Measurements from ENCODE around the gene CTAGE15. TPM values are rescaled to one million over a fixed set of nuclear protein-coding genes. Genes with fewer than 3 reads are reported as not detected.
"Not testable (repeated sequence)": the region's sequence is repeated elsewhere in the genome, so short reads cannot be mapped to it uniquely, and the experiment has no call there.

Gene CTAGE15
- total RNA-seq, 4 donors from 2014 or later: 1.0 to 5.9 (median 3.3) TPM; not detected in 1

- peak in 1 of 6 experiments; percentile 26 for TF ChIP-seq CTCF (IDR thresholded peaks at IDR 0.05)
- H3K4me1 ChIP-seq; H3K27me3 ChIP-seq; intact Hi-C loops (cut with DNase I); H3K4me3 ChIP-seq (replicated peaks in 1 of 3); H3K36me3 ChIP-seq; H3K9me3 ChIP-seq; H3K27ac ChIP-seq: not testable (repeated sequence)
- WGBS, 2 donors: 1 to 4% methylated on average over 3 of the region's 6 CpGs
- DNase-seq: peak; percentile 3 to 8
These were observed 8.3 kb upstream of the CTAGE15 start for GRCh38 chr7:143563306-143563705.

DNA sequence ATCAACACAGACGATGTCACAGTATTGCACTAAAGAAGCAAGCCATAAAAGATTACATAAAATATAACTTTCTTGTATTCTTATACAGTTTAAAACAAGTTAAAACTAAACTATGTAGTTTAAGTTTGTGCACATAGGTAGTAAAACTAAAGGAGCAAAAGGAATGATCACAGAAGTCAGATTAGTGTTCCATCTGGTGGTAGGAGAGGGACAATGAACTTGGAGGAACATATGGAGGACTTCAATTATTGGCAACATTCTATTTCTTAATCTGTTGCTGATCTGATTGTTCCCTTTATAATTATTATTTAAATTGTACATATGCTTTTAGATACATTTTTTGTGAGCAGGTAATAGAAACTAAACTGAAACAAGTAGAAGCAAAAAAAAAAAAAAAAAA is 5.6 kb upstream of the CTAGE15 start:
- H3K4me1 ChIP-seq; H3K9me3 ChIP-seq; intact Hi-C loops (cut with DNase I); H3K4me3 ChIP-seq (replicated peaks in 1 of 3); H3K36me3 ChIP-seq; DNase-seq; H3K27ac ChIP-seq; H3K27me3 ChIP-seq: not testable (repeated sequence)
- no CpG with 5 or more reads among the region's 1 CpG for WGBS, 2 donors

DNA sequence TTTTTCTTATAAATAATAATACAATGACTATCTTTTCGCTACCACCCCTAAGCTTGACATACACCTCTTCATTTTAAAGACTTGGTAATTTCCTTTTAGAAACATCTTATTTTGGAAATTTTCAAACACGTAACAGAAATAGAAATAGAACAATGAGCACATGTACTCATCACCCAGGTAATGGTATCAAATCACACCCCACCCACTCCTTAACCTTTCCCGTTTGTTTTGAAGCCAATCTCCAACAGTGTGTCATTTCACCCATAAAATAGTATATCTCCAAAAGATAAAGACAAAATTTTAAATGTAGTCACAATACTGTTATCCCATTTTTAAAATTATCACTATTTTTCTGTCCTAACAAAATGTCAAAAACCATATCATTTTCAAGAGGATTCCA is 16.6 kb downstream of the CTAGE15 start:
- H3K27ac ChIP-seq; H3K27me3 ChIP-seq; intact Hi-C loops (cut with DNase I); H3K36me3 ChIP-seq; H3K4me1 ChIP-seq; H3K4me3 ChIP-seq (replicated peaks in 1 of 3); H3K9me3 ChIP-seq; DNase-seq: not testable (repeated sequence)
- 92 to 97% methylated on average over 2 of the region's 3 CpGs for WGBS, 2 donors

DNA sequence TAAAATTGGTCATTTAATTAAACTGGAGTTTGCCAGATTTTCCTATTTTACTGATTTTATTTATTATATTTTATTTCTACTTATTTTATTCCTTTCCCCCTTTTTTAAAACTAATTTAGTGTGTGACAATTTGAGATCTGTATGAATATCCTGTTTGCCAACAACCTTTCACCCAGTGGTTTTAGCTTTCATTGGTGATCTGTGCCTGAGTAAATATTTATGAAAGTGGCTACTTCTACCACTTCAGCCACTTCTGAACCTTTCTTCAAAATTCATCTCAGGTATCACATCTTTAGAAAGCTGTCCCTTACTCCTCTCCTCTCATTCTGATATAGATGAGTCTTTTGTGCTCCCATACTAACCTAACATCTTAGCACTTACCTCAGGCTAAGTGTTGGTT is 18.3 kb downstream of the CTAGE15 start:
- H3K4me3 ChIP-seq (replicated peaks in 1 of 3); H3K36me3 ChIP-seq; H3K4me1 ChIP-seq; DNase-seq; H3K9me3 ChIP-seq; H3K27ac ChIP-seq; intact Hi-C loops (cut with DNase I); H3K27me3 ChIP-seq: not testable (repeated sequence)

DNA sequence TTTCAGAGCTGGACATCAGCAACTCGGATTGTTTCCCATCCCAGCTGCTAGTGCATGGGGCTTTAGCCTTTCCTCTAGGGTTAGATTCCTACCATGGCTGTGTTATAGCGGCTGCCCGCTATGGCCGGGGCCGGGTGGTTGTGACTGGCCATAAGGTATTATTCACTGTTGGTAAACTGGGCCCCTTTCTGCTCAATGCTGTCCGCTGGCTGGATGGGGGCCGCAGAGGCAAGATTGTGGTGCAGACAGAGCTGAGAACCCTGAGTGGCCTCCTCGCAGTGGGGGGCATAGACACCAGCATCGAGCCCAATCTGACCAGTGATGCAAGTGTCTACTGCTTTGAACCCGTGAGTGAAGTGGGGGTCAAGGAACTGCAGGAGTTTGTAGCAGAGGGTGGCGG is 26.5 kb downstream of the CTAGE15 start:
- DNase-seq: peak in 1 of 2 donors; percentile 1
- H3K4me1 ChIP-seq; intact Hi-C loops (cut with DNase I); H3K9me3 ChIP-seq; H3K27ac ChIP-seq; H3K36me3 ChIP-seq; H3K27me3 ChIP-seq; H3K4me3 ChIP-seq (replicated peaks in 1 of 3): not testable (repeated sequence)
- WGBS, 2 donors: 86 to 90% methylated on average over 4 to 5 of the region's 11 CpGs

DNA sequence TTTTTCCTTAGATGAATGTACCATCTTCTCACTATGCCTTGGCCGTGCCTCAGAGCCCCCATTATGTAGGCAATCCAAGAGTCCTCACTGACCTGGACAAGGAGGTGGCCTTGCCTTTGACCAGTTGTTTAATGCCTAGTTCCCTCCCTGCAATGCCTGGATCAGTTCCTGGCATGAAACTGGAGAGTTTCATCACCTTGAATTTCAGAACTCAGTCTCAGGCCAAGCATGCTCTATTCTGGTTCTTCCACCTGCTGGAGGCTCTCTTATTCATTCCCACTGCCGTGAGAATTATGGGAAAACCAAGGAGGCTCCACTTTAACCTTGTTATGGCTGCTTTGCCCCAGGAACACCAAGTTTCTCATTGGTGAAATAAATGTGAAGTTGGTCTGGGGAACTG is 31.9 kb downstream of the CTAGE15 start:
- H3K9me3 ChIP-seq; H3K36me3 ChIP-seq; H3K27ac ChIP-seq; H3K27me3 ChIP-seq; intact Hi-C loops (cut with DNase I); DNase-seq; H3K4me1 ChIP-seq; H3K4me3 ChIP-seq (replicated peaks in 1 of 3): not testable (repeated sequence)
- no CpG with 5 or more reads among the region's 2 CpGs for WGBS, 2 donors

GRCh38 chr7:143606088-143606487 is 34.5 kb downstream of the CTAGE15 start:
- H3K27ac ChIP-seq; DNase-seq; intact Hi-C loops (cut with DNase I); H3K36me3 ChIP-seq; H3K4me3 ChIP-seq (replicated peaks in 1 of 3); H3K27me3 ChIP-seq; H3K9me3 ChIP-seq; H3K4me1 ChIP-seq: not testable (repeated sequence)
- WGBS, 2 donors: no CpG with 5 or more reads among the region's 1 CpG

DNA sequence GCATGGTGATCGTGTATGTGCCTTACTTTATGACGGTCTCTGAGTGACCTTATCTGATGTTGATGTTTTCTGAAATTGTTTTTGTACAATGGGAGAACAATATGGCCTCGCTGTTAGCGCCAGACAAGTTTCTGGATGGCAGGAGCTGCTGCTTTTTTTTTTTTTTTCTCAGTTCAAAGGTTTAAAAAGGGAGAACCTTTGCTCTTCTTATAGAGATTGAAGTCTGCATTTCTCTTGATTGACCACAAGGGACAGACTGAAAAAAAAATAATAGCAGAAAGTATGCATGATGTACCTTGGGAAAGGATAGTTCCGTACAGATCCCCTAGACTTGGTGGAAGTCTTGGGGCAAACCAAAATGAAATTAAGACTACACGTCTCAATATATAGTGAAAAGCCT is 43.9 kb downstream of the CTAGE15 start:
- H3K4me3 ChIP-seq (replicated peaks in 1 of 3); H3K36me3 ChIP-seq; DNase-seq; H3K27me3 ChIP-seq; intact Hi-C loops (cut with DNase I); H3K9me3 ChIP-seq; H3K27ac ChIP-seq; H3K4me1 ChIP-seq: not testable (repeated sequence)
- 87 to 90% methylated on average over 4 of the region's 6 CpGs for WGBS, 2 donors

GRCh38 chr7:143617204-143617603 is 45.6 kb downstream of the CTAGE15 start:
- H3K4me3 ChIP-seq (replicated peaks in 1 of 3); H3K36me3 ChIP-seq; DNase-seq; H3K27me3 ChIP-seq; intact Hi-C loops (cut with DNase I); H3K4me1 ChIP-seq; H3K9me3 ChIP-seq; H3K27ac ChIP-seq: not testable (repeated sequence)
- no CpG with 5 or more reads among the region's 1 CpG for WGBS, 2 donors

All from thyroid gland (tissue), 4 donors.